ENCODE data around the gene KCNE4. TPM values are rescaled to one million over a fixed set of nuclear protein-coding genes. Genes with fewer than 3 reads are reported as not detected.

KCNE4 gene
- total RNA-seq, 4 donors from 2014 or later, result 8.2 to 12.2 (median 8.7) TPM

GRCh38 chr2:223020971-223021675 lies 30.9 kb upstream of the KCNE4 start:
- H3K36me3 ChIP-seq, result no peaks in the 10 kb centered on the region
- no peak overlapping the region for H3K4me3 ChIP-seq
- H3K4me1 ChIP-seq, result no peaks in the 10 kb centered on the region
- no peaks in the 10 kb centered on the region for H3K27me3 ChIP-seq
- no peaks in the 10 kb centered on the region for H3K9me3 ChIP-seq
- no peak for TF ChIP-seq POLR2A (IDR thresholded peaks at IDR 0.05)
- no peak for TF ChIP-seq CTCF (IDR thresholded peaks at IDR 0.05)
- no peak for TF ChIP-seq EP300 (IDR thresholded peaks at IDR 0.05)
- 67 to 77% methylated on average over 7 of the region's 7 CpGs for WGBS, 2 donors
- no peak overlapping the region for H3K27ac ChIP-seq
- no peak for DNase-seq (ENCODE audit: low spot score in 2 of 2)

- TF ChIP-seq POLR2A (IDR thresholded peaks at IDR 0.05) (no peak), CTCF (IDR thresholded peaks at IDR 0.05) (no peak), EP300 (IDR thresholded peaks at IDR 0.05) (no peak)
- Histone ChIP-seq H3K27me3 (no peaks in the 10 kb centered on the region), H3K4me3 (no peak overlapping the region), H3K36me3 (no peaks in the 10 kb centered on the region), H3K4me1 (no peaks in the 10 kb centered on the region), H3K9me3 (no peaks in the 10 kb centered on the region), H3K27ac (no peak overlapping the region)
- no peak for DNase-seq (ENCODE audit: low spot score in 2 of 2)
- 52 to 54% methylated on average over 5 of the region's 5 CpGs for WGBS, 2 donors
Observed at GRCh38 chr2:223026357-223027110, 25.5 kb upstream of the KCNE4 start.

- no peak overlapping the region for H3K4me3 ChIP-seq
- H3K27me3 ChIP-seq, result no peaks in the 10 kb centered on the region
- TF ChIP-seq CTCF (IDR thresholded peaks at IDR 0.05) (no peak), EP300 (IDR thresholded peaks at IDR 0.05) (no peak), POLR2A (IDR thresholded peaks at IDR 0.05) (no peak)
- H3K9me3 ChIP-seq, result peaks cover 0 to 8% (median 0%) of the 10 kb centered on the region in 4 donors
- no peaks in the 10 kb centered on the region for H3K36me3 ChIP-seq
- no peak overlapping the region for H3K27ac ChIP-seq
- DNase-seq (ENCODE audit: low spot score in 2 of 2), result no peak
- 92 to 100% methylated on average over 2 of the region's 2 CpGs for WGBS, 2 donors
- no peaks in the 10 kb centered on the region for H3K4me1 ChIP-seq
Observed at GRCh38 chr2:223027442-223027841, 24.5 kb upstream of the KCNE4 start.

GRCh38 chr2:223029287-223029686 lies 22.7 kb upstream of the KCNE4 start:
- WGBS, 2 donors, result 43 to 55% methylated on average over 3 of the region's 3 CpGs
- Histone ChIP-seq H3K4me3 (no peak overlapping the region), H3K9me3 (peaks cover 0 to 17% (median 0%) of the 10 kb centered on the region in 4 donors), H3K4me1 (no peaks in the 10 kb centered on the region), H3K27ac (no peak overlapping the region), H3K27me3 (no peaks in the 10 kb centered on the region), H3K36me3 (no peaks in the 10 kb centered on the region)
- TF ChIP-seq CTCF (IDR thresholded peaks at IDR 0.05), result no peak
- TF ChIP-seq EP300 (IDR thresholded peaks at IDR 0.05), result no peak
- TF ChIP-seq POLR2A (IDR thresholded peaks at IDR 0.05), result no peak
- DNase-seq (ENCODE audit: low spot score in 2 of 2), result no peak
